ENCODE data around the gene TAOK2. TPM values are rescaled to one million over a fixed set of nuclear protein-coding genes. Genes with fewer than 3 reads are reported as not detected.

TAOK2 gene
- total RNA-seq, 1 experiment from 2014 or later: 56.7 TPM

DNA sequence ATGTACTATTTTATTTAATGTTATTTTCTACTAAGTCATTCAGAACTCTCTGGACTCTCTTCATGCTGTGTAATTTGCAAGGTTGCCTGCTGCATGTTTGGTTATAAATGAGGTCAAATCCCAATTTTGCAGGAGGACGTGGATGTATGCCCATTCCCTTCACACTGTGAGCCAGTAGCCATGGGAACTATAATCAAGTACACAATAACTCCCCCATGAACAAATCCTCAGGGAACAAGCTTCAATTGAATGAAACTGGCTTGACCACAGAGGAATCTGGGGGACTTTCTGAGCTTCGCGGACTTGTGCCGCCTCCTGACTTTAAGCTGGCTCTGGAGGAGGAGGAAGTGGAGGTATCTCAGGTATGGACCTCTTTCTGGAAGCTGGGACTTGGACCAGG, 33.0 kb upstream of the TAOK2 start:
- ChIA-PET POLR2A (no interaction called here), CTCF (no interaction called here), RAD21 (ENCODE audit: low non-redundant PET in 1 of 2, low total read pairs in 2 of 2, uncharacterized antibody in 2 of 2, unreplicated experiment in 2 of 2) (no interaction called here)
- Histone ChIP-seq H3K4me3 (replicated peaks in 1 of 2; ENCODE audit: low read depth in 1 of 2, low read length in 2 of 2) (no peak overlapping the region), H3K9me2 (ENCODE audit: insufficient read depth) (no peaks in the 10 kb centered on the region), H4K20me1 (ENCODE audit: insufficient read depth) (no peaks in the 10 kb centered on the region), H2AFZ (ENCODE audit: low read depth, low read length, poor library complexity, severe bottlenecking) (no peak overlapping the region), H3K27me3 (ENCODE audit: insufficient read depth, low read length) (no peaks in the 10 kb centered on the region), H3K9ac (ENCODE audit: low read length) (no peak overlapping the region), H3K9me3 (ENCODE audit: control insufficient read depth in 1 of 2, insufficient read depth in 1 of 2, low read depth in 1 of 2, low read length in 2 of 2) (no peaks in the 10 kb centered on the region), H3K27ac (ENCODE audit: low read depth, low read length) (no peak overlapping the region), H3K4me1 (ENCODE audit: control insufficient read depth in 1 of 2, insufficient read depth in 2 of 2, low read length in 2 of 2) (peaks cover 25 to 33% of the 10 kb centered on the region in 2 experiments), H3K4me2 (ENCODE audit: low read length) (no peak overlapping the region), H3K79me2 (ENCODE audit: insufficient read depth, low read length) (no peaks in the 10 kb centered on the region), H3K36me3 (ENCODE audit: control insufficient read depth in 1 of 2, insufficient read depth in 2 of 2, low read length in 2 of 2) (no peaks in the 10 kb centered on the region)
- TF ChIP-seq POLR2A (IDR thresholded peaks at IDR 0.05; ENCODE audit: borderline replicate concordance, extremely low read depth, insufficient read depth, insufficient read length) (no peak), CEBPB (IDR thresholded peaks at IDR 0.05; ENCODE audit: low read depth) (no peak), SRF (IDR thresholded peaks at IDR 0.05; ENCODE audit: low read depth) (no peak), EZH2 (IDR thresholded peaks at IDR 0.05) (no peak), REST (IDR thresholded peaks at IDR 0.05; ENCODE audit: low read depth) (no peak), ATF3 (IDR thresholded peaks at IDR 0.05) (no peak), SIN3A (IDR thresholded peaks at IDR 0.05; ENCODE audit: low read depth) (no peak), EGR1 (IDR thresholded peaks at IDR 0.05; ENCODE audit: low read depth) (no peak), CBX3 (IDR thresholded peaks at IDR 0.05; ENCODE audit: low read depth) (no peak), RAD21 (IDR thresholded peaks at IDR 0.05; ENCODE audit: low read depth) (no peak), ZNF274 (IDR thresholded peaks at IDR 0.05; ENCODE audit: low read depth, low read length) (no peak), FOSL1 (IDR thresholded peaks at IDR 0.05; ENCODE audit: low read depth) (no peak), ELF1 (IDR thresholded peaks at IDR 0.05; ENCODE audit: borderline replicate concordance, low read depth) (no peak), SP1 (IDR thresholded peaks at IDR 0.05; ENCODE audit: low read depth) (no peak), POLR2AphosphoS5 (IDR thresholded peaks at IDR 0.05; ENCODE audit: low read depth, low read length) (no peak), EZH2phosphoT487 (IDR thresholded peaks at IDR 0.05; ENCODE audit: borderline replicate concordance) (no peak), ZBTB33 (IDR thresholded peaks at IDR 0.05; ENCODE audit: extremely low read depth, insufficient replicate concordance, low read length) (no peak), YY1 (IDR thresholded peaks at IDR 0.05; ENCODE audit: extremely low read depth, insufficient replicate concordance, low read depth, low read length) (no peak)
- TF ChIP-seq, protein P1, sequence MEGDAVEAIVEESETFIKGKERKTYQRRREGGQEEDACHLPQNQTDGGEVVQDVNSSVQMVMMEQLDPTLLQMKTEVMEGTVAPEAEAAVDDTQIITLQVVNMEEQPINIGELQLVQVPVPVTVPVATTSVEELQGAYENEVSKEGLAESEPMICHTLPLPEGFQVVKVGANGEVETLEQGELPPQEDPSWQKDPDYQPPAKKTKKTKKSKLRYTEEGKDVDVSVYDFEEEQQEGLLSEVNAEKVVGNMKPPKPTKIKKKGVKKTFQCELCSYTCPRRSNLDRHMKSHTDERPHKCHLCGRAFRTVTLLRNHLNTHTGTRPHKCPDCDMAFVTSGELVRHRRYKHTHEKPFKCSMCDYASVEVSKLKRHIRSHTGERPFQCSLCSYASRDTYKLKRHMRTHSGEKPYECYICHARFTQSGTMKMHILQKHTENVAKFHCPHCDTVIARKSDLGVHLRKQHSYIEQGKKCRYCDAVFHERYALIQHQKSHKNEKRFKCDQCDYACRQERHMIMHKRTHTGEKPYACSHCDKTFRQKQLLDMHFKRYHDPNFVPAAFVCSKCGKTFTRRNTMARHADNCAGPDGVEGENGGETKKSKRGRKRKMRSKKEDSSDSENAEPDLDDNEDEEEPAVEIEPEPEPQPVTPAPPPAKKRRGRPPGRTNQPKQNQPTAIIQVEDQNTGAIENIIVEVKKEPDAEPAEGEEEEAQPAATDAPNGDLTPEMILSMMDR (IDR thresholded peaks at IDR 0.05 in 2 of 3, conservative IDR thresholded peaks at IDR 0.05 in 1 of 3; ENCODE audit: borderline replicate concordance in 1 of 3, insufficient read depth in 1 of 3, low read depth in 2 of 3, low read length in 2 of 3): no peak
- no TSS peak for BruUV-seq (replicated peaks)
- intact Hi-C loops (cut with micrococcal nuclease): no loop called here
- no peak for ATAC-seq
- DNase-seq (ENCODE audit: low read depth, low spot score): no peak
